GM10266 (cell line): ENCODE measurements around the gene CFAP221.

Source experiments
- DNase-seq: peaks from one replicate; pipeline ENCODE4 v3.0.0; 2012; ENCODE audit errors: extremely low spot score
- CTCF ChIP-seq: IDR thresholded peaks from 2 replicates; pipeline ENCODE4 v1.5.1; 2012; ENCODE audit warnings: mild to moderate bottlenecking, low read depth; ENCODE audit not compliant: control insufficient read depth, insufficient read depth; ENCODE audit errors: missing control alignments

The CFAP221 gene

GRCh38 chr2:119584469-119584868 lies 40.2 kb downstream of the CFAP221 start:
- DNase-seq: no peak
- TF ChIP-seq CTCF: no peak

- no peak for DNase-seq
- TF ChIP-seq CTCF: no peak
Measured at GRCh38 chr2:119586085-119586484, 41.8 kb downstream of the CFAP221 start.

GRCh38 chr2:119590873-119591272 lies 46.6 kb downstream of the CFAP221 start:
- TF ChIP-seq CTCF: no peak
- DNase-seq: no peak

- no peak for TF ChIP-seq CTCF
- no peak for DNase-seq
Measured at GRCh38 chr2:119591523-119591922, 47.3 kb downstream of the CFAP221 start.

GRCh38 chr2:119592436-119592835 lies 48.2 kb downstream of the CFAP221 start:
- no peak for TF ChIP-seq CTCF

GRCh38 chr2:119596638-119597037 lies 52.4 kb downstream of the CFAP221 start:
- no peak for TF ChIP-seq CTCF
- DNase-seq: no peak

More at GRCh38 chr2:119592436-119592835, 48.2 kb downstream of the CFAP221 start:
- no peak for DNase-seq

GRCh38 chr2:119598596-119599263 lies 54.5 kb downstream of the CFAP221 start:
- DNase-seq: no peak
- no peak for TF ChIP-seq CTCF
